Raji (cell line): ENCODE data around the gene DNLZ.

Experiments used
- POLR2A ChIP-seq: IDR thresholded peaks from 2 replicates; pipeline ENCODE4 v1.6.1; 2011; ENCODE audit warnings: low read depth, low read length, control low read depth; ENCODE audit not compliant: insufficient read depth

Gene DNLZ

DNA sequence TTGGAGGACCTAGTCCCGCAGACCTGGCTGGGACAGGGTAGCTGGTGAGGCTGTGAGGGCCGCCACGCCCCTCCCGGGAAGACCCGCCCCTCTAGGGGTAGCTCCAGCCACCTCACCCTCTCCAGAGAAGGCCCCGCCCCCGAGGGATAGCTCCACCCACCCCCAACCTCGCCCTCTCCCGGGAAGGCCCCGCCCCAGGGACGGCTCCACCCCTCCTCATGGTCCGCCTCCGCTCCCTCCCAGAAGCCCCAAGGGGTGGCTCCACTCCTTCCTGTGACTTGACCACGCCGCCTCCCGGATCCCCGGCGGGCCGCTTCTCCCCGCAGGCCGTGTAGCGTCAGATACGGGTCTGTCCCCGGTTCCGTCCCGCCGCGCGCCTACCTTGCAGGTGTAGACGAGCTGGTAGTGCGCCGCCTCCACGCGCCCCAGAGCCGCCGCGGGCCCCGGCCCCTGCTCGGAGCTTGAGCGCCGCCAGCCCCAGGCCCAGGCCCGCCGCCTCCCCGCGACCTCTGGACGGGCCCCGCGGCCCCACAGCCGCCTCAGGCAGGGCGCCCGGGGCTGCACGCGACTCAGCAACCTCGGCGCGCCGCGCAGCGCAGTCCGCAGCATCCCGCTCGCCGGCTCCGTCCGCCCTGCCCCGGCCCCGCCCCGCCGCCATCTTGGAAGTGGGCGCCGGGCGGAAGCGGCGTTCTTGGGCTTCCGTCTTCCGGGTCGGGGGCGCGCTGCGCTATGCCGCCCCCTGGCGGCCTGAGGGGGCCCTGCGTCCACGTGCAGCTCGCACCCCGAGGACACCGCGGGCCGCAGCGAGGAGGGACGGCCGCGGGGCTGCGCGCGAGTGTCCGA, at the start of gene DNLZ:
Gene DNLZ (minus strand): TSS at position 639 of the 843 bp plus-strand sequence. CDS start 30 bp downstream, at position 609.
- peak; percentile 86 for TF ChIP-seq POLR2A

DNA sequence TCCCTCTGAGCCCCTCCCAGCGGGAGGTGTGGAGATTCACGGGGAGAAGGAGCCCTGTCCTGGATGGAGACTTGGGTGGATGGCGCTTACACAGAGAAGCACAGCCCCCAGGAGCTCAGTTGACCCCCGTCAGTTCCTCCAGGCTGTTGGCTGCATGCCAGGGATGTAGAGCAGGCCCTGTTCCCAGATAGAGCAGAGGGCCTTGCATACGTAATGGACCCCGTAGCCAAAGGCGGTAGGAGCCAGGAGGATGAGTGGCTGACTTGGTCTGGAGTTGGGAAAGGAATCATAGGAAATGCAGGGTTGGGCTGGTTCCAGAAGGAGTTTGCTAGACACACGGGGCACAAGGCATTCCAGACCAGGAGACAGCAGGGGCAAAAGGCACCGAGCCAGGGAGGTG, 49.4 kb upstream of the DNLZ start:
- TF ChIP-seq POLR2A, result no peak

DNA sequence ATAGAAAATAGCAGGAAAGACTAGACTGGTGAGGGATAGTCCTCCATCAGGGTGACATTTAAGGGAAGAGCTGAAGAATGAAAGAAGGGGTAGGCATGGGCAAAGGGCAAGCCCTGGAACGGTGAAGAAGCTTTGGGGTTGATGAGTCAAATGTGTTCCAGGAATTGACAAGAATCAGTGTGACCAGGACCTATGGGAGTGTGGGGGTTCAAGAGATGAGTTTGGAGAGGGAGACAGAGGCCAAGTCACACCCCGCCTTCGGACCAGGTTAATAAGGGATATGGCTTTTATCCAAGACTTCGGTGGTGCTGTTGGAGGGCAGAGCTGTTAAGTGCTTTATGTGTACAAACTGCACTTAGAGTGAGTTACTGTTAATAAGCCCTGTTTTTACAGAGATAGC, 47.8 kb upstream of the DNLZ start:
- TF ChIP-seq POLR2A, result no peak

DNA sequence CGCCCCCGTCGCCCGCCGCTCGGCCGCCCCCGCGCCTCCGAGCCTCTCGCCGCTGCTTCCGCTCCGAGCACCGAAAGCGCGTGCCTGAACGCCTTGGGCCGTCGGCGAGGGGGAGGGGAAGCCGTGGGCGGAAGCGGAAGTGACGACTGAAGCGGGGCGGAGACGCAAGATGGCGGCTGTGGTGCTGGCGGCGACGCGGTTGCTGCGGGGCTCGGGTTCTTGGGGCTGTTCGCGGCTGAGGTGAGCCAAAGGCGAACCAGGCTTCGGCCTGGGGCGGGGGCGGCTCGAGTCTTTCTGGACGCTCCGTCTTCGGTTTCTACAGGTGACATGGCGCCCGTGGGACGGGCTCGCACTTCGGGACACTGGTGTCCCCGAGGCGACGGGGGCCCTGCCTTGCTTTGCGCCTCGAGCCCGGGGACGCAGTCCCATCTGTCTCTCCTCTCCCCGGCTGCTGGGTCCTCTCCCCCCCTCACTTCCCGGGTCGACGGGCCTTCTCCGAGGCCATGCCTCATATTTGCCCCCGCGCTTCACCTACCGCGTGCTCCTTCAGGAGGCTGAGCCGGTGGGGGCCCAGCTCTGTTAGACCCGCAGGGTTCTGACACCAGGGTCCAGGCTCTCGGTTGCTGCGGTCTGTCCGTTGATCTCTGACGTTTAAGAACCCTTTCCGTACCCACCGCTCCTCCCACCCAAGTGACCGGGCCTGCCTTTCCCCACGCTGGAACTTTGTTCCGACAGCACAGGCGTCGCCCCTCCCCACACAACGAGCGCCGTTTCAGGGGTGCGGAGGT, 47.1 kb upstream of the DNLZ start, which contains the start of the genes ENTR1 and PMPCA:
Gene ENTR1 (minus strand): TSS at position 115 of the 788 bp plus-strand sequence. CDS start 217 bp downstream, outside the sequence.
Gene PMPCA (plus strand): TSS at position 159 of the 788 bp plus-strand sequence. CDS start 11 bp downstream, at position 170.
- TF ChIP-seq POLR2A, result peak; percentile 96

DNA sequence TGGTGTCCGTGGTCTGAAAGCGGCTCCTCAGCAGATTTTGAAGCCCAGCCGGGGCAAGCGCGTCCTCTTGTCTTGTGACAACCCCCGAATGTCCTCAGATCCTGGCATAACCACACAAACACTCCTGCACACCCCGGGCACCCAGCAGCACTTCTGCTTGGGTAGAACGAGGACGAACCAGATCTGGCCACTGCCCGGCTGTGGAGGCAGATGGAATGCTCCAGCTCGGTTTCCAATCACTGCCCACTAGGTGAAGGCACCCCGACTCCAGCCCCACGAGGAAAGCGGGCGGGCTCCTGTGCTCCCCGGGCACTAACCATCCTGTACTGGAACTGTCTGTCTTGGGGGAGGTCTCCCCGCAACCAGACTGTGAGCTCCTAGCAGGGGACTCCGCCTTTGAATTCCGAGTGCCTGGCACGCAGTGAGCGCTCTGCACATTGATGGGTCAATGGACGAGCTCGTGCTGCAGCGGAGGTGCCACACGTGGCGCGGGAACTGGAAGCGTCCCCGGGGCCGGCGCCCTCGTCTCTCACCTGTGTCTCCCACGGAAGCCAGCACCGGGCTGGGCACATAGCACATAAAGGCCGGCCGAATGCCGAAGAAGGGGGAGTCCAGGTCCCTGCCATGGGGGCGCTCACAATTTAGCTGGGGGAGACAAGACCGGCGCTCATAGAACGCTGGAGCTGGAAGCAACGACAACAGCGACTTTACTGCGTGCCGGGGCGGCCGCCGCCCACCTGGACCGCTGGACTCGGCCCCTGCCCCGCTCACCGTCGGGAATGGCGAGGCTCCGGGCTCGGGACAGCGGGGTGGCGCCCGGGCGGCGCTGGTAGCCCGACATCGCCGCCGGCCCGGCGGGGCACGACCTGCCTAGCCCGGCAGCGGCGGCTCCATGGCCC, 46.3 kb upstream of the DNLZ start:
- peak; percentile 25; the same call in 1 of the 2 replicates for TF ChIP-seq POLR2A

DNA sequence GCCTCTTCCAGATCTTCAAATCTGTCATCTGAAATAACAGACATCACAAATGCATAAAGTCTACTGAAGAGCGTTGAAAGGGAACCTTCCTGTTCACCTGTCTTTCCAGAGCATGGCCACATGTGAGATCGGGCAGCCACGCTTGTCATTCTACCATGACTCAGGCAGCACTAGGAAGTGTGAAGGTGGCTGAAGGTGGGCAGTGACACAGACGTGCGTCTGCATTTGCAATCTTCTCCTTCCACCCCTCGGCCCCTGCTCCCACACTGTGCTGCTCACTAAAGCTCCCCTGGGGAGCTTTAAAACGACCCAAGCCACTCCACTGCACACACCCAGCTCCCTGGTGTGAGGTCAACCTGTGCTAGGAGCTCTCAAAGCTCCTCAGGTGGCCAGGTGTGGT, 44.4 kb upstream of the DNLZ start:
- TF ChIP-seq POLR2A, result no peak

DNA sequence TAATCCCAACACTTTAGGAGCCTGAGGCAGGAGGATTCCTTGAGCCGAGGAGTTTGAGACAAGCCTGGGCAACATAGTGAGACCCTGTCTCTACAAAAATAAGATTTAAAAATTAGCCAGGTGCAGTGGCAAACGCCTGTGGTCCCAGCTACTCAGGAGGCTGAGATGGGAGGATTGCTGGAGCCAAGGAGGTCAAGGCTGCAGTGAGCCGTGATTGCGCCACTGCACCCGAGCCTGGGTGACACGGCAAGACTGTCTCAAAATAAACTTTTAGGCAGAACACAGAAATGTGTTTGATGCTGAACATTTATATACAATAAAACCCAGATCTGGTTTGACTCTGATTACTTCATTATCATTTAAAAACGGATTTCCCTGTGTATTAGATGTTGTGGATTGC, 41.9 kb upstream of the DNLZ start:
- TF ChIP-seq POLR2A, result no peak

DNA sequence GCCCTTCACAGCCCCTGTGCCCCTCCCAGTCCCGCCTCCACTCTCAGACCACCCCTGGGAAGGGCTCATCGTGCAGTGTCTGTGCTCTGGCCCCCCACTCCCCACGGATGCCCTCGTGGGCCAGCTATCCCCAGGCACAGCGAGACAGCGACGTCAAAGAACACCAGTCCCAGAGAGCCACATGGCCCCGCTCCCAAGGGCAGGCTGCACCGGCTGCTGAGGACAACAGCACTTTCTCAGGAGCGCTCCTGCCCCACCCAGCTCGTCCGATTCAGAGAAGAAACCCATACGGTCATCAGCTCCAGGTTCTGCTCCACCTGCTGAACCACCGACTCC, 41.2 kb upstream of the DNLZ start:
- no peak for TF ChIP-seq POLR2A

DNA sequence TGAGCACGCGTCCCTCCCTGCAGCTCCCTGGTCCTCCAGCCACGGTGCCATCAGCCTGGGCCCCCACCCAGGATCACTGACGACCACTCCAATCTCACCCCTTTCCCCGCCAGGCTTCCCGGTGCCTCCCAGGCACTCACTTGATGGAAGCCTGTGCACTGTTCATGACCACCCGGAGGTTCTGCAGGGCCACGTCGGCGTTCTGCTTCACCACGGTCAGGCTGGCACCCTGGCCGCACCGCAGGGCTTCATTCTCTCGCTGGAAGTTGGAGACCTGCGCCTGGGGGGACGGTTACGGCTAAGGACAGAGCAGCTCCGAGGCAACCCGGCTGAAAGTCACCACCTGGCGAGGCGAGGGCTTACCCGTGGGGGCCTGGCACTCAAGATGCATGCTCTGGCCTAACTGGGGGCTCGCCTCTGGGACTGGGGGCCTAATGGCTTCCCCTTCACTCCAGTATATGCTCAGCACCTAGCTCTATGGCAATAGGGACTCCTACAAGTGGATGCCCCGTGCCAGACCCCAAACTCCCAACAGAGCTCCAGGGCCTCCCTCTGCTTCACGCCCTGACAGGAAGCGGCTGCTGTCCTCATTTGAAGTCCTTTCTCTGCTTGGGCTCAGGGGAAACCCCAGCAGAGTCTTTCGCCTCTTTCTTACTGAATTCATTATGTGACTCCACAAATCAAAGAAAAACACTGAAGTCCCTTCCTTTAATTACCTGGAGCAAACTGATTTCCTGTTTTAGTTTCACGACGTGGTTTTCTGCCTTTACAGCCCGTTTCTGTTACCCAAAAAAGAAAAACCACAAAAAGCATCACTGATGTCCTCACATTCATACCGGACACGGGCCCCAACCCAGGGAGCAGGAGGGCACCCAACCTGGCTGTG, 40.6 kb upstream of the DNLZ start:
- TF ChIP-seq POLR2A, result no peak

DNA sequence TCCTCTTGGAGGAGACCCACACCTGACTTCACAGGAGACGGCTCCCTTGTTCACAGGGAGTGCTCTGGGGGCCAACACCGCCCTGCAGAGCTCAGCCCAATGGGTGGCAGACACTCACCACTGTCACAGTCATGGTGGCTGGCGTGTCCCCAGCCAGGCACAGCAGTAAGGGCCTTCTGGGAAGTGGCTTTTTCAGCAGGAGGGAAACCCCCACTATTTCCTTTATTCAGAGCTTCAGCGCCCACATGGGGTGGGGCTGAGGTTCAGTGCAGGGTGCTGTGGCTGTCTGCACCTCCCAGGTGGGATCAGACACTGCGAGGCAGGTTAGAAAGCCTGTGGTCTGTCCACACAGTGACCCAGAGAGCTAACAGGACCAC, 40.0 kb upstream of the DNLZ start:
- no peak for TF ChIP-seq POLR2A

DNA sequence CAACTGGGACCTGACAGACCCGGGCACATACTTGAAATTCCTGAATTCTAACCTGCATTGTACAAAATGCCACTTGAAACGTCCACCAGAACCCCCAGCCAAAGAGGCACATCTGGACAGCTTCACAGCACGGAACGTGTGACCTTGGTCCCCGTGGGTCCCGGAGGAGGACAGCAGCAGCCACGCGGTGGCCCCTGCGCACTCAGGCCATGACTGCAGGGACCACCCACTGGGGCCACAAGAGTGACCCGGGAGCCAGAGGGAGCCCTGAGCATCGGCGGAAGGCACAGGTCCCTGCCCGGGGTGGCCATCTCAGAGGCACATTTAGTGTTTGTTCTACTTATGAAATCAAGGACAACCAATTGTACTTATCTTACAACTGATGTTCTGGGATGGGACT, 38.5 kb upstream of the DNLZ start:
- TF ChIP-seq POLR2A, result no peak

DNA sequence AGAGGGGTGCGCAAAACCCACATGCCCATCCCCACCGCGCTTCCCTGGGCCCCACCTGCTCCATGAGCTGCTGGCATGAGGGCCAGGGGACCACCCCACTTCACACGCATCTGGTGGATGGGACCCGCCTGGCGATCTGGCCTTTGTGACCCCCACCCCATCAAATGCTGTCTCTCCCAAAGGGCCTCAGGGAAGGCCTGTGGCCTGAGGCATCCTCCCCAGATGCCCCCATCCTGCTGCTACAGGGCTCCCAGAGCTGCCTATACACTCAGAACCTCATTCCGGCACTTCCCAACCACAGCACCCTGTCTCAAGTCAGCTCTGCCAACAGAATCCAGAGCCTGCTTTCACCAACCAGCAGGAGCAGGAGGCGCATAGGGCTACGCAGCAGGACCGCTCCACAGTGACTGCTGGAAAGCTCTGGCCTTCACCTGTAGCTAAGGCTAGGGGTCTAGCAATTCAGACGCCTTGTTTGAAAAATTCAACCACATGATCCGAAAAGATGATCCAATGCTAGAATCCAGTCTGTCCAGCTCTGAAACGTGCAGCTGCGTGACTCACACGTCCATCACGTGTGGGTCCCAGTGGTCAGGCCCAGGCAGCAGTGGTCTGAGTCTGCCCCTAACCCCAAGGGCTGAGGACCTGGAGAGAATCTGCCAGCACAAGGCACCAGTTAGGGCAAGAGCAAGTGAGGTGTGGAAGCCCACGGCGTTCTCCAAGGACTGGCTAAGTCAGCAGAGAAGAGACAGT, 37.8 kb upstream of the DNLZ start:
- no peak for TF ChIP-seq POLR2A
